ENCODE measurements around the gene CHD9. TPM values are rescaled to one million over a fixed set of nuclear protein-coding genes. Genes with fewer than 3 reads are reported as not detected.
A peak's percentile ranks its signal among the peaks of the same experiment; 100 is the strongest.
"Not testable (repeated sequence)": the region's sequence is repeated elsewhere in the genome, so short reads cannot be mapped to it uniquely, and the experiment has no call there.

CHD9 gene
- total RNA-seq, 2 donors from 2014 or later: 44.2 to 60.3 TPM

DNA sequence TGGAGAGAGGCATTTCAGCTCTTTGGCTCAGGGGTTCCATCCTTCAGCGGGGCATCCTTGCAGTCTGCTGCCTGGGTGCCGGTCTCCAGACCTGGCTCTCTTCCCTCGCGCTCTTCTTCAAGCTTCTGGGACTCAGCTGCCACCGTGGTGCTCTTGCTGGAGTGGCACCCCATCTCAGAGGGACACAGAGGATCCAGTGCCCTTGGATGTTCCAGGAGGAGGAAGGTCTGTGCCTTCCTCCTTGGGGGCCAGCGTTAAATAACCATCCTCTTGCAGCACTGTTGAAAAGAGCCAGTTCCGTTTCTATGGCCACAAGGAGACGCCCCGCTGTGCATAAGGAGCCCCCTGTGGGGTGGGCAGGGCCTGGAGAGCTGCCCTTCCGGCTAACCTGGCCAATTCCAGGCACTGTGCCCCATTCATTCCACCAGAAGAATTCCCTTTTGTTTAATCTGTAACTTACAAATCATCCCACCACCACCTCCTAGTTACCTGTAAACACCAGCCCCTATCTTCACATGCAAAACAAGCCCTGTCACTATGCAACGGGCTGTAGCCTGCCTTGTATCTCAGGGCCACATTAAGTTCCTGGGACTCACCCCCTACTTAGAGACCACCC lies 10.7 kb upstream of the CHD9 start:
- intact Hi-C loops (cut with DNase I): no loop called here
- DNase-seq: peak; percentile 31
- peak in 1 of 2 donors; percentile 22 for ATAC-seq

DNA sequence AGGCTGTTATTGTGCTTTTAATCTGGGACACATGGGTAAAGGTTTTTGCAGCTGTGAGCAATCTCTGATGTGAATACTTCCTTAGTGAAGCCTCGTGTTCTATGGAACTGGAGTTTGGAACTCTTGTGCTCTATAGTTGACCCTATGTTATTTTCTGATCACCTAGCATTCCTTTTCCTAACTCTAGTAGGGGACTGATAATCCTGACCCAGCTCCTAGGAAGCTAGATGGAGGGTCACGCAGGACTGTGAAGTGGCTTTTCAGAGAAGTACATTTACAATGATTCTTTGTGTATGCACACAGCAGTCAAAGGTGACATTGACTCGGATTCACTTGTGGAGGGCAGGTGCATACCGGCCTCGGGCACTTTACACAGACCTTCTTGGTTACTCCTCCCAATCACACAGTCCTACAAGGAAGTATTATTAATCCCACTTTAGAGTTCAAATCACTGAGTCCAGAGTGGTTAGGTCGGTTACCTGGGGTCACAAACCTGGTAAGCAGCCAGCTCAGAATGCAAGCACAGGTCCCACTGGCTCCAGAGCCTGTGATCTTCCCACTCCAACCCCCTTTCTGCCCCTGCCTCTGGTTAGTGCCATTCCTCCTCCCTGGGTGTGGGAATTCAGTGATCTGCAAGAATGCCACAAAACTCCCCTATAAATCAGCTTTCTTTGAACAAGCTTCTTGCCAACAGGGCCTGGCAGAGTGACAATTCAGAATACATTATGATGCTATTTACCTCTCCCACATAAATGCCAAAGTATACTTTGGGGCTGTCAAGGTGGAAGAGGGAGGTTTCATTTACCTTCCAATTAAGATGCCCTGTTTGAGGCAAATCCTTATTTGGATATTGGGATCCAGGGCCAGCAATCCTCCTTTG lies 9.2 kb upstream of the CHD9 start:
- no peak for DNase-seq
- intact Hi-C loops (cut with DNase I): no loop called here
- ATAC-seq: no peak

DNA sequence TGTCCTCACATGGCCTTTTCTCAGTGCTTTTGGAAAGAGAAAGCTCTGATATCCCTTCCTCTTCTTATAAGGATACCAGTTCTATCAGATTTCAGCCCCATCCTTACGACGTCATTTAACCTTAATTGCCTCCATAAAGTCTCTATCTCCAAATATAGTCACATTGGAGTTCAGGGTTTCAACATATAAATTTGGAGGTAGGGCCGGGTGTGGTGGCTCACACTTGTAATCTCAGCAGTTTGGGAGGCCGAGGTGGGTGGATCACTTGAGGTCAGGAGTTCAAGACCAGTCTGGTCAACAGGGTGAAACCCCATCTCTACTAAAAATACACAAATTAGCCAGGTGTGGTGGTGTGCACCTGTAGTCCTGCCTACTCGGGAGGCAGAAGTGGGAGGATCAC lies 7.3 kb upstream of the CHD9 start:
- intact Hi-C loops (cut with DNase I); ATAC-seq; DNase-seq: not testable (repeated sequence)

DNA sequence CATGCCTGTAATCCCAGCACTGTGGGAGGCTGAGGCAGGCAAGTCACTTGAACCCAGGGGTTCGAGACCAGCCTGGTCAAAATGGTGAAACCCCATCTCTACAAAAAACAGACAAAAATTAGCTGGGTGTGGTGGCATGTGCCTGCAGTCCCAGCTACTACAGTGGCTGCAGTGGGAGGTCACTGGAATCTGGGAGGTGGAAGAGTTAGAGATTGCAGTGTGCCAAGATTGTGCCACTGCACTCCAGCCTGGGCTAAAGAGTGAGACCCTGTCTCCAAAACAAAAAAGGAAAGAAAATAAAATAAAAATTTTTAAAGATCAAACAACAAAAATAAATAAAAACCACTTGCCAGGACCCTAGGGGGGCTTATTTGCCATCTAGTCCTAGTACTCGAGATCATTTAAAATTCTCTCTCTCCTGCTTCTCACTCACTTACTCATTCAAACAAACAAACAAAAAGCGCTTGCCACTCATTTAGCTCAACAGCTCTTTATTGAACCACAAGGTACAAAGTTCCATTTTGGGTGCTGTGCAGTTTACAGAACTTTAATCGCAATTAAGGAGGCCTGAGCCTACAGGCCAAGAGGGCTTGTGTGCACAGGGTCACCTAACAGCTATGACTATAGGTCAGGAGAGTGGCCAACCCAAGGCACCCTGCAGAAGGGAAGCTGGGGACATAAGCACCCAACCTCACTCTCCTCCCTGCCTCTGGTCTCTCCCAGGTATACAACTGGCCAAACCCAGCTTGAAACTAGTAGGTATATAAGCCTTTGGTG lies 6.5 kb upstream of the CHD9 start:
- intact Hi-C loops (cut with DNase I): no loop called here
- DNase-seq (no peak), ATAC-seq (no peak)

DNA sequence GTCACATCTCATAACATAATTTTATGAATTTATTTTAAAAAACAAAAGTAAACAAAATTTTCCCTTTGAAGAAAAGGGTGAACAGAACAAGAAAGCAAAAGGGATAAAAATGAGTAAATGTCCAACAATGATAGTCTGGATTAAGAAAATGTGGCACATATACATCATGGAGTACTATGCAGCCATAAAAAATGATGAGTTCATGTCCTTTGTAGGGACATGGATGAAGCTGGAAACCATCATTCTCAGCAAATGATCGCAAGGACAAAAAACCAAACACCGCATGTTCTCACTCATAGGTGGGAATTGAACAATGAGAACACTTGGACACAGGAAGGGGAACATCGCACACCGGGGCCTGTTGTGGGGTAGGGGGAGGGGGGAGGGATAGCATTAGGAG lies 3.5 kb upstream of the CHD9 start:
- DNase-seq, ATAC-seq: not testable (repeated sequence)
- intact Hi-C loops (cut with DNase I): loop anchor here (5.0 to 10.0 kb wide), 4 partner anchors 84 to 154 kb away; no protein-coding TSS in a partner anchor

DNA sequence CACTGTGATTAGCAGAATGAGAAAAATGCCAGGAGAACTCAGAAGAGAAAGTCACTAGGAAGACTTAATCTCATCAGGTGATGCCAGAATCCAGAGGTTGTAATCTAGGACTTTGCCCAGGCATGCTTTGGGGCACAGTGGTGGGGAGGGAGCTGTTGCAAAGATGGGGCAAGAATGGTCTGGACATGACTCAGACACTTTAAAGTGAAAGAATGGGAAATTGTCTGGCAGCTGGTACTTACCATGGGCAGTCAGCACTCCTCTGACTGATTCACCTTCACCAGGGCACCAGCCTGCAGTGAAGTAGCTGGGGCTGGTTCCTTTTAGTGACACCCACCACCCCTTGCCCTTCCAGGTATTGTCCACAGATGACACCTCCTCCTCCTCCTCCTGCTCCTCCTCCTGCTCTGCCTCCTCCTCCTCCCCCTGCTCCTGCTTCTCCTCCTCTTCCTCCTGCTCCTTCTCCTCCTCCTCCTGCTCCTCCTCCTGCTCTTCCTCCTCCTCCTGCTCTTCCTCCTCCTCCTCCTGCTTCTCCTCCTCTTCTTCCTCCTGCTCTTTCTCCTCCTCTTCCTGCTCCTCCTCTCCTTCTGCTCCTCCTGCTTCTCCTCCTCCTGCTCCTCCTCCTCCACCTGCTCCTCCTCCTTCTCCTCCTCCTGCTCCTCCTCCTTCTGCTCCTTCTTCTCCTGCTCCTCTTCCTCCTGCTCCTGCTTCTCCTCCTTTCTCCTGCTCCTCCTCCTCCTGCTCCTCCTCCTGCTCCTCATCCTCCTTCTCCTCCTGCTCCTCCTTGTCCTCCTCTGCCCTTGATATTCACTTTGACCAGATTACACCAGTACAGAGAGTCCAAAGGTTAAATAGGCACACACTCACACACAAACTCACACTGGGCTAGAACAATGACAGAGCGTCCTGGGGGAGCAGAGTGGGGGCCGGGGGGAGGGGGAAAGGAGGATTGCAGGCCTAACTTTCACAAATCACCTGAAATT lies 2.0 kb upstream of the CHD9 start, which contains the start of gene CHD9NB:
CHD9NB (minus strand) TSS at position 379 of the 983 bp plus-strand sequence. CDS start 8,739 bp downstream, outside the sequence.
- DNase-seq: no peak
- intact Hi-C loops (cut with DNase I): loop anchor here (5.0 to 10.0 kb wide), 4 partner anchors 82 to 152 kb away; no protein-coding TSS in a partner anchor
- peak in 1 of 2 donors; percentile 51 for ATAC-seq

DNA sequence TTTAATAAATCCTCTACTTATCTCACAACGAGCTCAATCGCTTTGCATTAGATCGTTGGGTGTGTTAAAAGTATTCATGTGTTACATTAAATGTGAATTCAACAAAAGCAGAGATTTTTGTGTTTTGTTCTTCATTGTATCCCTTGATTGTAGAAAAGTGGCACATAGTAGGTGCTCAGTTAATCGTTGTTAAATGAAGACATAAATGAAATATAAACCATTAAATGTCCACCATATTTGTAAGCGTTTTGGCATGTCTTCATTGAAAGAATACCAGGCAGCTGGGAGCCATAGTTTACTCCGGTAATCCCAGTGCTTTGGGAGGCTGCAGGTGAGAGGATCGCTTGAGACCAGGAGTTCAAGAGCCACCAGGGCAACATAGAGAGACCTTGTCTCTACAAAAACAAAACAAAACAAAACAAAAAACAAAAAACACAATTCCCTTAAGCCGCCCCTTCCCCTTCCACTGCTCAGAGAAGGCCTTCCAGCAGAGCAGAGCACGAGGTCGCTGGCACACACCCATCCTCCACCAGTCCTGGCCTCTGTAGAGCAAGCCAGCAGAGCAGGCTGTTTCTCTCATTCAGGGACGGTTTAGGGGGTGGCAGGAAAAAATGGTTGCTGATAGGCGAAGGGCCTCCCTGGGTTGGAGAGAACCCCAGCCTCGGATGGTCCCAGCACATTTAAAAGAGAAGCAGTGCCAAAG lies 673 bp upstream of the CHD9 start:
- intact Hi-C loops (cut with DNase I): loop anchor here (2.0 to 10.0 kb wide), 6 partner anchors 37 to 153 kb away; no protein-coding TSS in a partner anchor
- ATAC-seq: peak; percentile 21 to 33

DNA sequence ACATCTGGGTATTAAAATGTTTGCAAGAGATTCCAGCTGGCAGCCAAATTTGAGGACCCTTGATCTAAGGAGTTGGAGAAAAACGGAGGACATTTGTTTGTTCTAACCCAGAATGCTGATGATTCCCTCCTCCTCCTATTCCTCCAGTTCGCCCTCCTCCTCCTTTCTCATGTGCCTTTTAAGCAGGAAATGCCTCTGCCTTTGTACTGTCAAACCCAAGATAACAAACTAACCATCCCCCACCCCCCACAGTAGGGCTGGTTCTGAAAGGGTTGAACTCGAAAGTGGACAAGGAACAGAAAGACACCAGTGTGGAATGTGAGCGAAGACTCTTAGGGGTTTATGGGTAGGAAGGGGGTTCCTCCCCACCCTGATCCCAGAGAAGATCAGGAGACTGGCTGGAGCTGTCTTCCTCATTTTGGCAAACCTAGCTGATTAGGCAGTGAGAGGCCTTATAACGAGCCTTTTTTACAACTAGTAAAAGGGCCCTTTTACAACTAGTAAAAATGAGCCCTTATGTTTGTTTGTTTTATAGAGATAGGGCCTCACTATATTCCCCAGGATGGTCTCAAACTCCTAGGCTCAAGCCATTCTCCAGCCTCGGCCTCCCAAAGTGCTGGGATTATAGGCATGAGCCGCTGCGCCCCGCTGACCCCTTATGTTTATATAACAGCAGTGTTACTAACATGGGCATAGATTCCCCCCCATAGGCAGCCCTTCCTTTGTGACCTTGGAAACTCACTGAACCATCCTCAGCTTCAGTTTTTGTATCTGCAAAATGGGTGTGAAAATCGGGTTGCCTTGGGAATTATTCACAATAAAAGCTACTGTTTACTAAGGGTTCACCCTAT lies 975 bp downstream of the CHD9 start:
- DNase-seq: peak; percentile 58
- intact Hi-C loops (cut with DNase I): loop anchor here (2.0 to 10.0 kb wide), 5 partner anchors 35 to 151 kb away; no protein-coding TSS in a partner anchor
- ATAC-seq: peak; percentile 10 to 38

More for the DNA sequence above, 673 bp upstream of the CHD9 start:
- peak; percentile 60 for DNase-seq

DNA sequence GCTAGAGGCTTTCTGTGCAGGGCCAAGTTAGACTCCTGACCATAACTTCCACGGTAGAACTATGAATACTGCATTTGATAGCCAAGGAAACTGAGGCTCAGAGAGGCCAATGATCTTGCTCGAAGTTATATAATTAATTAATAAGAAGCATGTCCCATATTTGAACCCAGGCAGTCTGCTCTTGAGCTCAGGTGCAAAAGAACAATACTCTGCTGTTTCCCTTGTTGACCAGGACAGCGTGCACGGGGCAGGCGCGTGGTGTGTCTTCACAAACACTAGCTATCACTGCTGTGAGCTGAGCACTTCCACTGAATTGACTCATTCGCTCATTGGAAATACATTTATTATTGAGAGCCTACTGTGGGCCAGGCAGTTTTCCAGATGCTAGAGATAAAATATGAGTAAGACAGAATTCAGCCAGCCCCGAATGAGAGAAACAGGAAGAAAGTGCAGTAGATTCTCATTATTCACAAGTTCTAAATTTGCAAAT lies 1.6 kb downstream of the CHD9 start:
- DNase-seq: peak; percentile 34

DNA sequence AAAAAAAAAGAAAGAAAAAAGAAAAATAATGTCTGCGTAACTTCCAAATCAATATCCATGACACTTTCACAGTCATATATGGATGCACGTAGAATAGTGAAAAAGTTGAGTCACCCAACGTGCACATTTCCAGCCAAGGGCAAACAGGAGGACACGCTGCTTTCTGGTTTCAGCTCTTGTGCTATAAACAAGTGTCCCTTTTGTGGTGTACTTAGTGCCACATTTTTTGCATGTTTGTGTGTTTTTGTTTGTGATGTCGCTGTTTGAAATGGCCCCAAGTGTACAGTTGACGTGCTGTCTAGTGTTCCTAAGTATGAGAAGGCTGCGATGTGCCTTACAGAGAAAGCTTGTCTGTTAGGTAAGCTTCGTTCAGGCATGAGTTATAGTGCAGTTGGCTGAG lies 2.9 kb downstream of the CHD9 start:
- intact Hi-C loops (cut with DNase I): loop anchor here (10.0 kb wide), 3 partner anchors 77 to 147 kb away; no protein-coding TSS in a partner anchor
- no peak for ATAC-seq
- no peak for DNase-seq

More for the DNA sequence above, 1.6 kb downstream of the CHD9 start:
- ATAC-seq: peak in 1 of 2 donors; percentile 1
- intact Hi-C loops (cut with DNase I): loop anchor here (10.0 kb wide), 3 partner anchors 78 to 148 kb away; no protein-coding TSS in a partner anchor

DNA sequence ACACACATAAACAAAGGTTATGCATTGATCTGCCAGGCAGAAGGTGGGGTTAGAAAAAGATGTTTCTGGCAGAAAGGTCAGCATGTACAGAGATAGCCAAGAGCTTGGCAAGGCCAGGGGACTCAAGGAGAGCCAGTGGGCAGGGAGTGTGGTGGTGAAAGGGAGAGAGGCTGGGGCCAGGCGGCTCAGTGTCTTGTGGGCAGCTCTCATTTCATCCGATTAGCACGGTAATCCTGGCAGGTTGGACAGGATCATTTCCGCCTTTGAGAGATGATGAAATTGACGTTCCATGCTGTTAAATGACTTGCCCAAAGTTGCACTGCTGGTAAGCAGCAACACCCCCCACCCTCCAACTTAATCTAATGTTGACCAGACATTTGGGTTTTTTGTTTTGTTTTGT lies 3.6 kb downstream of the CHD9 start:
- intact Hi-C loops (cut with DNase I): loop anchor here (10.0 kb wide), 3 partner anchors 76 to 146 kb away; no protein-coding TSS in a partner anchor
- no peak for DNase-seq
- ATAC-seq: no peak

DNA sequence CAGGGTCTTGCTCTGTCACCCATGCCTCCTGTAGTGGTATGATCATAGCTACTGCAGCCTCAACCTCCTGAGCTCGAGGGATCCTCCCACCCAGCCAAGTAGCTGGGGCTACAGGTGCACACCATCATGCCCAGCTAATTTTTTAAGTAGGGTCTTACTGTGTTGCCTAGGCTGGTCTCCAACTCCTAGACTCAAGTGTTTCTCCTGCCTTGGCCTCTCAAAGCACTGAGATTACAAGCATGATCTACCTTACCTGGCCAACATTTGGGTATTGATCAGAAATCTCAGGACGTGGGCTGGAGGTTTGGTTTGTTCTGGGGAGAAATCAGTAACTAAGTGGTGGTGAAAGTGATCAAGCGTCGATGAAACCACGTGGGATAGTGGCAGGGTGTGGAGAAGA lies 4.1 kb downstream of the CHD9 start:
- no peak for ATAC-seq
- intact Hi-C loops (cut with DNase I): loop anchor here (10.0 kb wide), 3 partner anchors 76 to 146 kb away; no protein-coding TSS in a partner anchor
- no peak for DNase-seq

DNA sequence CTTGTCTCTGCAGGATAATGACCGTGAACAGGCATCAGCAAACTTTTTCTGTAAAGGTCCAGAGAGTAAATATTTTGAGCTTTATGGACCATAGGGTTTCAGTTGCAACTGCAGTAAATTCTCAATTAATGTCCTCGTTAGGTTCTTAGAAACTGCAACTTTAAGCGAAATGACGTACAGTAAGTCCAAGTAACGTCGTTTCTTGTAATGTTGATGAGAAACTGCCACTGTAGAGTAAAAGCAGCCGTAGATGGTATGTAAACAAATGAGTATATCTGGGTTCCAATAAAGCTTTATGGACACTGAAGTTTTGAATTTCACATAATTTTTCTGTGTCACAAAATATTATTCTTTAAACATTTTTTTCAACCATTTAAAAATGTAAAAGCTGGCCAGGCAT lies 4.9 kb downstream of the CHD9 start:
- ATAC-seq (no peak), DNase-seq (no peak)
- intact Hi-C loops (cut with DNase I): loop anchor here (10.0 kb wide), 3 partner anchors 75 to 145 kb away; no protein-coding TSS in a partner anchor

DNA sequence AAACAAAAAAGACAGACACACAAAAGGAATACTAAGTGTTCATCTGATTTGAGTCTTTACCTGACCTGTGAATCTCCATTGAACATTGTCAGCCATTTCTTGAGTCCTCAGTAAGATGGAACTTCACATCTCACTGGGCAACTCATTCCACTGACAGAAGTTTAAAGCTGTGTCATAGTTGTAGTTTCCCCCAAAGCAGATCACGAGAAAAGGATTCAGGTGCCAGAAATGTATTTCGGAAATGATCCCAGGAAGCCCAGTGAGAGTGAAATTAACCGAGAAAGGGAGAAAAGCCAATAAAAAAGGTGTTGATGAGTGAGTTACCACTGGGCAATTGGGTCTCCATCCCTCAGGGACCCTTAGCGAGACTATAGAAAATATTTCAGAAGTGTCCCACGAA lies 6.5 kb downstream of the CHD9 start:
- intact Hi-C loops (cut with DNase I): no loop called here
- no peak for ATAC-seq

DNA sequence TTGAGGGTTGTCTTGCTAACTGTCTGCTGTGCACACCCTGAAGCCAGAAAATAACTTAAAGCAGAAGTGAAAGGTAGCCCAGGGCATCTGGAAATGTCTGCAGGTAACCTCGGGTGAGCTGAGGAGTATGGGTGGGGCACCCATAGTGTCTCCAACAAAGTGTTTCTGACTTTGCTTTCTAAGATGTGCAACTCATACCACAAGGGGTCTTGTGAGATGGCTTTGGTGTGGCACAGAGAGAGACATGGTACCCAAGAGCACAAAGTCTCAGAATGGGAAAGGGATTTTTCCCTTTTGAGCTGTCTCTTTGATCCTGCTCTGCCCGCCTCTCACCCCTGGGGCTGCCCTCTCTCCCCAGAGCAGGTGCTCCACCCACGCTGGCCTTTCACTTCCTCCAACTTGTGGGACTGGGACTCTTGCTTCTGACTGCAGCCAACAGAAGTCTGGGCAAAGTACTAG lies 6.9 kb downstream of the CHD9 start:
- intact Hi-C loops (cut with DNase I): no loop called here
- ATAC-seq: peak; percentile 36 to 50
- peak; percentile 34 for DNase-seq

More for the DNA sequence above, 6.5 kb downstream of the CHD9 start:
- no peak for DNase-seq

DNA sequence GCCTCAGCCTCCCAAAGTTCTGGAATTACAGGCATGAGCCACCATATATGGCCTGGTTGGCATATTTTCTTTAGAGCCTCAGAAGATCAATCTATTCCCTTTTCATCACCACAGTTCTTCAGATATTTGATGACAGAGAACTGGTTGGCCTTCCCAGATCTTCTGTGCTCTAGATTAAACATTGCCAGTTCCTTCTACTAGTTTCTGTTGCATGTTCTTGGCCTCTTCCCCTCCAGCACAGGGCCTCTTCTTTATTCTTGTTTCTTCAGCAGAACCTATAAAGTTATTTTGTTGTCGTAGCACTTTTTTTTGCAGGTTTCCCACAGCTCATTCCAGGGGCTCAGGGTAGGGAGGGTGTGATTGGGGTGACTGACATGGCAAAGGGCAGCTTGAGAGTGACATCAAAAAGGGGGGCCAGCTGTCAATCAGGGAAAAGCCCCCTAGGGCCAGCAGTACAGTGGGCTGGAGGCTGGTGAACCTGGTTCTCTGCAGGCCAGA lies 9.3 kb downstream of the CHD9 start:
- DNase-seq (no peak), ATAC-seq (no peak)
- intact Hi-C loops (cut with DNase I): no loop called here

Data from left cardiac atrium (tissue), 4 donors.